Smooth muscle cell (in vitro differentiated cells): Measurements from ENCODE around the gene CASS4. TPM values are rescaled to one million over a fixed set of nuclear protein-coding genes. Genes with fewer than 3 reads are reported as not detected.
"Not testable (repeated sequence)": the region's sequence is repeated elsewhere in the genome, so short reads cannot be mapped to it uniquely, and the experiment has no call there.

Experiments used
- DNase-seq: peaks from one replicate; lab custom pipeline; 2025; ENCODE audit not compliant: unreplicated experiment; lab: John Stamatoyannopoulos, UW
- H2AFZ ChIP-seq: fragments of 200-600 bp; sonication (generic); 2 replicates; pipeline ENCODE4 v1.6.0; 2016; ENCODE audit warnings: antibody characterized with exemption, low read depth, mild to moderate bottlenecking
- H3F3A ChIP-seq: fragments of 200-600 bp; sonication (generic); 2 replicates; pipeline ENCODE4 v1.6.0; 2017; ENCODE audit warnings: antibody characterized with exemption, low read depth
- H3K27ac ChIP-seq: fragments of 200-600 bp; sonication (generic); 2 replicates; pipeline ENCODE4 v1.5.1; 2016; ENCODE audit warnings: low read depth, mild to moderate bottlenecking
- H3K27me3 ChIP-seq: fragments of 200-600 bp; sonication (generic); 2 replicates; pipeline ENCODE4 v1.6.1; 2016; ENCODE audit warnings: low read depth, mild to moderate bottlenecking
- H3K36me3 ChIP-seq: fragments of 200-600 bp; sonication (generic); 2 replicates; pipeline ENCODE4 v1.5.1; 2016; ENCODE audit warnings: low read depth
- H3K4me1 ChIP-seq: fragments of 200-600 bp; sonication (generic); 2 replicates; pipeline ENCODE4 v1.5.1; 2016; ENCODE audit warnings: low read depth
- H3K4me2 ChIP-seq: fragments of 200-600 bp; sonication (generic); 2 replicates; pipeline ENCODE4 v1.6.0; 2016; ENCODE audit warnings: mild to moderate bottlenecking
- H3K4me3 ChIP-seq: fragments of 200-600 bp; sonication (generic); 2 replicates; pipeline ENCODE4 v1.5.1; 2016; ENCODE audit warnings: mild to moderate bottlenecking
- H3K79me2 ChIP-seq: fragments of 200-600 bp; sonication (generic); 2 replicates; pipeline ENCODE4 v1.6.0; 2016; ENCODE audit warnings: low read depth, mild to moderate bottlenecking
- H3K9ac ChIP-seq: fragments of 200-600 bp; sonication (generic); 2 replicates; pipeline ENCODE4 v1.6.0; 2016; ENCODE audit warnings: low read depth
- H3K9me3 ChIP-seq: fragments of 200-600 bp; sonication (generic); replicated peaks from 2 replicates; pipeline ENCODE4 v1.5.1; 2016; ENCODE audit warnings: low read depth
- H4K20me1 ChIP-seq: fragments of 200-600 bp; sonication (generic); 2 replicates; pipeline ENCODE4 v1.6.0; 2016; ENCODE audit warnings: low read depth
- WGBS: methylation state at CpG from one replicate; pipeline ENCODE4 v1.1.7; 2016; ENCODE audit warnings: low lambda C conversion rate; 5-methylcytosine and 5-hydroxymethylcytosine counted together
- polyA plus RNA-seq: library from polyadenylated mRNA; unstranded; fragments of >200 nt; fragmentation: Nextera tagmentation; extraction: Ambion mirVana; gene quantifications from 2 replicates; pipeline ENCODE4 v1.2.1, GENCODE V29; 2016
- total RNA-seq: library from RNA; depleted of rRNA; stranded (reverse); fragments of >200 nt; gene quantifications from 2 replicates; pipeline ENCODE4 v1.2.3, GENCODE V29; 2014
- TF ChIP-seq, protein P1 (sequence below): fragments of 200-600 bp; sonication (generic); IDR thresholded peaks from 2 replicates; pipeline ENCODE4 v1.5.1; 2017; ENCODE audit warnings: borderline replicate concordance, mild to moderate bottlenecking, antibody characterized with exemption; ENCODE audit not compliant: insufficient read depth, poor library complexity, severe bottlenecking

The CASS4 gene
- total and polyA plus RNA-seq, 2 experiments from 2014 or later = 0.07 to 0.22 TPM

DNA sequence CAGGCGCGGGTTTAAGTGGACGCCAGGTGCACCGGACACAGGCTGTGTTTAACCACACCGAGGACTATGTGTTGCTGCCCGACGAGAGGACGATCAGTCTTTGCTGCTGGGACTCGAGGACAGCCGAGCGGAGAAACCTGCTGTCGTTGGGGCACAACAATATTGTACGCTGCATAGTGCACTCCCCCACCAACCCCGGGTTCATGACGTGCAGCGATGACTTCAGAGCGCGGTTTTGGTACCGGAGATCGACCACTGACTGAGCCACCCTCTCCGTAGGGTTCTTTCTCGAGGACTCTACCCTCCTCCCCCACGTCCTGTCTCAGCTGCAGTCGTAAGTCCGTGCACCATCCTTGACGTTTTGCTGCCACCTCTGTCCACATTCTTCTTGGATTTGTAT lies 8.6 kb upstream of the CASS4 start:
- Histone ChIP-seq H3K79me2 (peaks cover 25% of the 10 kb centered on the region), H3K9me3 (no peaks in the 10 kb centered on the region), H2AFZ (no peak overlapping the region), H3K36me3 (peaks cover 17% of the 10 kb centered on the region), H3F3A (no peaks in the 10 kb centered on the region), H3K27me3 (no peaks in the 10 kb centered on the region), H3K4me3 (no peak overlapping the region), H3K9ac (no peak overlapping the region), H4K20me1 (no peaks in the 10 kb centered on the region), H3K27ac (no peak overlapping the region), H3K4me2 (no peak overlapping the region), H3K4me1 (no peaks in the 10 kb centered on the region)
- TF ChIP-seq, protein P1, sequence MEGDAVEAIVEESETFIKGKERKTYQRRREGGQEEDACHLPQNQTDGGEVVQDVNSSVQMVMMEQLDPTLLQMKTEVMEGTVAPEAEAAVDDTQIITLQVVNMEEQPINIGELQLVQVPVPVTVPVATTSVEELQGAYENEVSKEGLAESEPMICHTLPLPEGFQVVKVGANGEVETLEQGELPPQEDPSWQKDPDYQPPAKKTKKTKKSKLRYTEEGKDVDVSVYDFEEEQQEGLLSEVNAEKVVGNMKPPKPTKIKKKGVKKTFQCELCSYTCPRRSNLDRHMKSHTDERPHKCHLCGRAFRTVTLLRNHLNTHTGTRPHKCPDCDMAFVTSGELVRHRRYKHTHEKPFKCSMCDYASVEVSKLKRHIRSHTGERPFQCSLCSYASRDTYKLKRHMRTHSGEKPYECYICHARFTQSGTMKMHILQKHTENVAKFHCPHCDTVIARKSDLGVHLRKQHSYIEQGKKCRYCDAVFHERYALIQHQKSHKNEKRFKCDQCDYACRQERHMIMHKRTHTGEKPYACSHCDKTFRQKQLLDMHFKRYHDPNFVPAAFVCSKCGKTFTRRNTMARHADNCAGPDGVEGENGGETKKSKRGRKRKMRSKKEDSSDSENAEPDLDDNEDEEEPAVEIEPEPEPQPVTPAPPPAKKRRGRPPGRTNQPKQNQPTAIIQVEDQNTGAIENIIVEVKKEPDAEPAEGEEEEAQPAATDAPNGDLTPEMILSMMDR = no peak
- 97% methylated on average over 26 of the region's 26 CpGs for WGBS
- DNase-seq = no peak

DNA sequence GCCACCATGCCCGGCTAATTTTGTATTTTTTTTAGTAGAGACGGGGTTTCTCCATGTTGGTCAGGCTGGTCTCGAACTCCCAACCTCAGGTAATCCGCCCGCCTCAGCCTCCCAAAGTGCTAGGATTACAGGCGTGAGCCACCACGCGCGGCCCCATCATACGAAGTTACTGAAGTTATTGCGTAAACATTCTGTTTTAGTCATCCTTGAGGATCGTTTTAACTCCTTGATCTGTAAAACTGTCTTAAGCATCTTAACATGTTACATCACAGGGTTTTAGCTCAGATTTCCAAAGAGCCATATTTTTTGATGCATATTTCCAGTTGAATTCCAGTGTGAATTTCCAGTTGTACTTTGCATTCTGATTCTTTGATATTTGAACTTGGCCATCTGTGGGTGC lies 6.7 kb upstream of the CASS4 start:
- H2AFZ ChIP-seq, H3K27me3 ChIP-seq, H4K20me1 ChIP-seq, DNase-seq, H3K9ac ChIP-seq, H3K27ac ChIP-seq, H3K9me3 ChIP-seq, H3K4me3 ChIP-seq, H3K4me1 ChIP-seq, H3K4me2 ChIP-seq, H3F3A ChIP-seq: not testable (repeated sequence)
- WGBS = 78% methylated on average over 12 of the region's 12 CpGs
- Histone ChIP-seq H3K79me2 (peaks cover 22% of the 10 kb centered on the region), H3K36me3 (peaks cover 17% of the 10 kb centered on the region)

DNA sequence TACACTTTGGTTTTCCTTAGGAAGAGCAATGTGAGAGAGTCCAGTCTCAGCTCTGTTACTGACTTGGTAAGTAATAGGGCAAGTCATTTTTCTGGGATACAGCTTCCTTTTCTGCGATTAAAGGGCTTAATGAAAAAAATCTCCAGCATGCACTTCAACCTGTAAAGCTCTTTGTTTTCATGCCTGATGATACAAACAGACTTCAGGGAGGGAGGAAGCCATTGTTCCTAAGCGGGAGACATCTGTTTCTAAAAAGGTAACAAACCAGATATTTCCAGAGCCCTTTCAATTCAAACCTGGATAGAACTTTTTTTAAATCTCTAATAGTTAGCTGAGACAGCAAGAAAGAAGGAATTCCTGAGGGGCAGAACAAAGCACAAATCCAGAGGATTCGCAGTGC lies 5.2 kb upstream of the CASS4 start:
- Histone ChIP-seq H4K20me1 (no peaks in the 10 kb centered on the region), H3K4me2 (no peak overlapping the region), H3K9ac (no peak overlapping the region), H3K4me1 (no peaks in the 10 kb centered on the region), H3K79me2 (peaks cover 8% of the 10 kb centered on the region), H3K27me3 (no peaks in the 10 kb centered on the region), H3K9me3 (no peaks in the 10 kb centered on the region), H3F3A (no peaks in the 10 kb centered on the region), H3K27ac (no peak overlapping the region), H2AFZ (no peak overlapping the region), H3K4me3 (no peak overlapping the region), H3K36me3 (peaks cover 17% of the 10 kb centered on the region)
- WGBS = 95% methylated on average over 3 of the region's 3 CpGs
- TF ChIP-seq, protein P1 = no peak
- no peak for DNase-seq

GRCh38 chr20:56409521-56409920 lies 2.5 kb upstream of the CASS4 start:
- Histone ChIP-seq H2AFZ (no peak overlapping the region), H3K4me1 (no peaks in the 10 kb centered on the region), H3K4me2 (no peak overlapping the region), H3K27me3 (no peaks in the 10 kb centered on the region), H3K9ac (no peak overlapping the region), H3K79me2 (peaks cover 8% of the 10 kb centered on the region), H4K20me1 (no peaks in the 10 kb centered on the region), H3K4me3 (no peak overlapping the region), H3K27ac (no peak overlapping the region), H3K36me3 (peaks cover 7% of the 10 kb centered on the region), H3F3A (no peaks in the 10 kb centered on the region), H3K9me3 (no peaks in the 10 kb centered on the region)
- WGBS = 87% methylated on average over 5 of the region's 5 CpGs
- DNase-seq = no peak
- TF ChIP-seq, protein P1 = no peak
